Stromal cell of bone marrow (primary cell): ENCODE data around the gene JTB.
"Not testable (repeated sequence)": the region's sequence is repeated elsewhere in the genome, so short reads cannot be mapped to it uniquely, and the experiment has no call there.

Experiments
- DNase-seq: peaks from one replicate; pipeline ENCODE4 v3.0.0-alpha.2; 2012; ENCODE audit warnings: low read depth

The JTB gene

DNA sequence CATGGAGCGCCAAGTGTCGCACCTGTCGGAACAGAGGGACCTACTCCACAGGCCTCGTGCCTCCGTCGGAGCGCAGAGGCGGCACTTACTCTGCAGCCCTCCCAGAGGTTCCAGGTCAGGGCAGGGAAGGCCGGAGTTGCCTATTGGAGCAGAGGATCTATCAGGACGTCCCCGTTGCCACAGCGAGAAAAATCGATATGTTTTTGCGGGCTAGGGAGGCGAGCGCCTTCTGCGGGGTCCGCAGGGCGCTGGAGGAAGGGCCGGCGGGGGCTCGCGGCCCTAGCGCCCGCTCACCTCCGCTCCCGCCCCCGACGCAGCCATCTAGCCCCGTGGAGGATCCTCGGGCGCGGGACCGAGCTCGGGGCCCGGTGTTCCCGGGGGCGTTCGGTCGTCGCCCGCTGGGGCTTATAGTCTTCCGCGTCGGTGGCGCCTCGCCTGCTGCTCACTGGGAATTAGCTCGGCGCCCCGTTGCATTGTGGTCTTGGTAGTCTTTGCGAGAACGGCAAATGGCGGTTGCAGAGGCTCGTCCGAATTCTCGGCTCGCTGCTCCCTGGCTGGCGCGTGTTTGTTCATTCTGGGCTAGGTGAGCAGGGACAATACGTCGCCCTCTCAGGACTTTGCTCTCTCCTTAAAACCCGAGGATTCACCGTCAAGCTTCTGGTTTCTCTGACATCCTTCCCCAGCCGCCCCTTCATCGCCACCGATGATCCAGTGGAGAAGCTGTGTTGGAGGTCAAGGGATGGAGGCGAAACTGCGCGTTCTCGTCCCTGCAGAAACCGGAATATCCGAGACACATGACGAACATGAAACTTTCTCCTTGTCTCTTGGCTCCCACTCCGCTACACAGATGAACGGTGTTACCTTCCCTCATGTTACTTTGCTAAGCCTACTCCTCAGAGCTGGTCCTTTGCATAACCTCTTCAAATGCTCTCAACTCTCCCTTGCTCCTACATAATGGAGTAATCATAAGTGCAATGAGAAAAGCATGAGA is at the start of gene JTB:
JTB (minus strand) TSS at position 425 of the 991 bp plus-strand sequence; CDS start at position 3, 422 bp downstream.
- peak; percentile 74 for DNase-seq

DNA sequence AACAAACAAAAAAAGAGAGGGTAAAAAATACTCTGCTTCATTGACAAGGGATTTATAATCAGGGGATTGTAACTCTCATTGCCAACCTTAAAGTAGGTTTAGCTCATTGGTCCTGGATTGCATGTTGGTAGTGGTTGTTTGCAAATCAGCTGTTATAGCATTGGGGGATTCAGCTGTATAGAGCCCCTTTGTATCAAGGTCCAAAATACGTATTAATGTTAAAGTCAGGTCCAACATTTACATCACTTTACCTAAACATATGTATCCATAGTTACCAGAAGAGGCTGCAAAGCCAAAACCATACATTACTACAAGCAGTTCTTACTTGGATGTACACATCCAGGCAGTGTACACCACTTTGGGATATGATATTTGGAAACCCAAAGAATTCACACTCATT is 42.5 kb upstream of the JTB start:
- no peak for DNase-seq

DNA sequence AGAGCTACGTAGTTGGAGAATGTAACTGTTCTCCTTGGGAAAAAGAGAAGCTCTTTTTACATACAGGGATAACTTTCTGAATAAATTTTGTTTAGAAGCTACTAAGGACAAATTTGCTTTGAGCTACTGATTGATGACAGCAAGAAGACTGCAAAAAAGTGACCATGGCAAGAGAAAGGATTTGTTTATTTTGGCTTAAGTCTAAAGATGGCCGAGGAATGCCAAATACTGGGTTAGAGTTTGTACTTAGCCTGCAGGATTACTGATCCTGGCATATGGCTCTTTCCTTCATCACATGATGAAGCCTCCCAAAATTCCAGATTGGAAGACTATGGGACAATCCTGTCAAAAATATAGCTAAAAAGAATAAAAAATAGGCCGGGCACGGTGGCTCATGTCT is 41.8 kb upstream of the JTB start:
- DNase-seq = no peak

DNA sequence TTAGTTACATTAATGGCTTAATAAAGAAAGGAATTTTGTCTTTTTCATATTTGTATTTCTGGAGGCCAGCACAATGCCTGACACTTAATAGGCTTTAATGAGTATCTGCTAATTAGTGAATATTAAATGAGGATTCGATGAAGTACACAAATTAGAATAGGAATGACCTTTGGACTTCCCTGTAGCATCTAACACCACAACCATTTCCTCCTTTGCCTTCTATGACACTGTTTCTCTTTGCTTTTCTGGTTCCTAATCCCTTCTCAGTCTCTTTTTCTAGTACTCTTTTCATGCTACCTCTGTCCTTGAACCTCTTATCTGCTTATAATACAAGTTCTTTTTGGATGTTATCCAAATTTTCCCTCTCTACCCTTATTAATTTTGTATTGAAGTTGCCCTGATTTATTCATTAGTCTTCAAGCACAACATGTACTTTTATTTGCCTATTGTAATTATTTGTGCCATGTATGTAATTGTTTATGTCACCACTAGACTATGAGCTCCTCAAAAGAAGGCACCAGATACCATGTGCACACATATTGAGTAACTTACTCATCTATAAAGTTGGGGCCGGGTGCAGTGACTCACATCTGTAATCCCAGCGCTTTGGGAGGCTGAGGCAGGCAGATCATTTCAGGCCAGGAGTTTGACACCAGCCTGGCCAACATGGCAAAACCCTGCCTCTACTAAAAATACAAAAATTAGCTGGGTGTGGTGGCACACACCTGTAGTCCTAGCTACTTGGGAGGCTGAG is 36.9 kb upstream of the JTB start:
- DNase-seq = peak; percentile 21

DNA sequence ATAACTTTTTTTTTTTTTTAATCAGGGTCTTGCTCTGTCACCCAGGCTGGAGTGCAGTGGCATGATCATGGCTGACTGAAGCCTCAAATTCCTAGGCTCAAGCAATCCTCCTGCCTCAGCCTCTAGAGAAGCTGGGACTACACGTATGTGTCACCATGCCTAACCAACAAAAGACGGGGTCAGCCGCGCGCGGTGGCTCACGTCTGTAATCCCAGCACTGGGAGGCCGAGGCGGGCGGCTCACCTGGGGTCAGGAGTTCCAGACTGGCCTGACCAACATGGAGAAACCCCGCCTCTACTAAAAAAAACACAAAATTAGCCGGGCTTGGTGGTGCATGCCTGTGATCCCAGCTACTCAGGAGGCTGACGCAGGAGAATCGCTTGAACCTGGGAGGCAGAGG is 35.1 kb upstream of the JTB start:
- DNase-seq = not testable (repeated sequence)

DNA sequence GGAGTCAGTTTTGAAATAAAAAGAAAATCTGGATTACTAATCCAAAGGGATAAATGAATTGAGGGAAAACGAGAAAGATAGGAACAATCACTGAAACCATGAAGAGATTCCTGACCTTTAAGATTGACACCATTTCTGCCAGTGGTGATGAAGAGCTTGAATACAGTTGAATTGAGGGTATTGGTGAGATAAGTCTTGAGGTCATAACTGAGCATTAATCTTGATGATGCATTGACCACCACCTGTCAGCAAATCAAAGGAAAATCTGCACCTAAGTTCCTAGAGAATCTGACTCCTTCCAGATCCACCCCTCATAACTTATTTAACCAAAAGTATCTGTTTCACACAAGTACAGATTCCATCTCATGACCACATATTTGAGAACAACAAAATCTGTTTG is 34.7 kb upstream of the JTB start:
- DNase-seq = no peak

DNA sequence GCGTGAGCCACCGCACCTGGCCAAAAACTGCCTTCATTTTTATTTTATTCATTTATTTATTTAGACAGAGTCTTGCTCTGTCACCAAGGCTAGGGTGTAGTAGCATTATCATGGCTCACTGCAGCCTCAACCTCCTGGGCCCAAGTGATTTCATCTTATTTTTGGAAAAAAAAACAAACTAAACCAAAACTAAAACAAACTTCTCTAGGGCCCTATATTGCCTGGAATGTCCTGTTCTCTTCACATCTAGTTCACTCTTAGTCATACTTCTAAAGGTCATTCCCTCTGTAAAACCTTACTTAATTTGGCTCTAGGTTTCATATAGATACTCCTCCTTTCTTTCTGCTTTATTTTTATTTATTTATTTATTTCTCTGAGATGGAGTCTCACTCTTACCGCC is 28.7 kb upstream of the JTB start:
- DNase-seq = peak; percentile 57

DNA sequence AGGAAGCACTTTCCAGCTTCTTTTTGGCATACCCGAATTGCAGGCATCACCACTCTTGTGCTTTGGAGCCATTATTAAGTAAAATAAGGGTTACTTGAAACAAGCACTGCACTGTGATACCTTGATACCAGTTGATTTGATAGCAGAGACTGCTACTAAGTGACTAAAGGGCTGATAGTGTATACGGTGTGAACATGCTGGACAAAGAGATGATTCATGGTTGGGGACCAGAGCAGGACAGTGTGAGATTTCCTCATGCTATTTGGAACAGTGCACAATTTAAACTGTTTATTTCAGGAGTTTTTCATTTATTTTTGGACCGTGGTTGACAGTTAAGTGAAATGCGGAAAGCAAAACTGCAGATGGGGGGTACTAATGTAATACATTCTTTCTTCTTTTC is 22.9 kb upstream of the JTB start:
- DNase-seq = no peak

DNA sequence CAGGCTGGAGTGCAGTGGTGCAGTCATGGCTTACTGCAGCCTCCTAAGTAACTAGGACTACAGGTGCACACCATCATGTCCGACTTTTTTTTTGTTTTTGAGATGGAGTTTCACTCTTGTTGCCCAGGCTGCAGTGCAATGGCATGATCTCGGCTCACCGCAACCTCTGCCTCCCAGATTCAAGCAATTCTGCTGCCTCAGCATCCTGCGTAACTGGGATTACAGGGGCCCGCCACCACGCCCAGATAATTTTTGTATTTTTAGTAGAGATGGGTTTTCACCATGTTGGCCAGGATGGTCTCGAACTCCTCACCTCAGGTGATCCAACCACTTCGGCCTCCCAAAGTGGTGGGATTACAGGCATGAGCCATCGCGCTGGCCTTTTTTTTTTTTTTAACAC is 19.4 kb upstream of the JTB start:
- DNase-seq = not testable (repeated sequence)

DNA sequence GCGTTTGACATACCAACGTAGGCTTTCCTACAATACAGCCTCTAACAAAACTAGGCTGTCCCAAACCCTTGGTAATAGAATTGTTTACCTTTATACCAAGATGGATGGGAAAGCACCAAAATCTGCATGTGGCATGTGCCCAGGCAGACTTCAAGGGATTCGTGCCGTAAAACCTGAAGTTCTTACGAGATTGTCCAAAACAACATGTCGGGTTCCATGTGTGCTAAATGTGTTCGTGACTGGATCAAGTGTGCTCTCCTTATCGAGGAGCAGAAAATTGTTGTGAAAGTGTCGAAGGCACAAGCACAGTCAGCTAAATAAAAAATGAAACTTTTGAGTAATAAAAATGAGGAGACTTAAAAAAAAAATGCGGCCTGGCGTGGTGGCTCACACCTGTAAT is 18.2 kb upstream of the JTB start:
- no peak for DNase-seq

DNA sequence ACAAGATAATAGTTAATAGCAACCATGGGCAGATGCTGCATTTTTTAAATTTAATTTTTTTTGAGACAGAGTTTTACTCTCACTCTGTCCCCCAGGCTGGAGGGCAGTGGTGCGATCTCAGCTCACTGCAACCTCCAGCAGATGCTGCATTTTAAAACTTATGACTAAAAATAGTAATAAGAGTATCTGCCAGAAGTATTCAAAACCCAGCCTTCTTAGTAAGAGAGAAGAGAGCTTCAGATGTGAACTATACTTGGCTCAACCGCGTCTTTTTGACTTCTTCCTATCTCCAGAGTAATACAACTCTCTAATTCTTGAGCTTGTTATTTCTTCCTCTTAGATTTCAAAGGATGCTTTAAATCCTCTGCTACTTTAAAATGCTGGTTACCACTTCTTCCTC is 17.7 kb upstream of the JTB start:
- no peak for DNase-seq

DNA sequence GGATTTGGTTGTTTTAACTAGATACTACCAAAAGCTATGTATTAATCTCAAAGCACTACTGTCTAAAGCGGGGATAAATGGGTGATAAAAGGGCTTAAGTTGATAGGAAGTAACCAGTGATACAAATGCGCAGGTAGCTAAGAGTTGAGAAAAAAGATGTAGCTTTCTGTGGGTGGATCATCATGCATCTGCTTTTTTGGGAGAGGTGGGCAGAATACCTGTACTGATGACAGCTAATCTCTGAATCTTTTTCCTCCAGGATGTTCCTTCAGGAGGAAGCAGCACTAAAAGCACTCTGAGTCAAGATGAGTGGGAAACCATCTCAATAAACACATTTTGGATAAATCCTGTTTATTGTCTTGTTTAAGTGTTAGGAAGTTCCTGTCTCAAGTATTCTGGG is 14.3 kb upstream of the JTB start:
- DNase-seq = no peak

DNA sequence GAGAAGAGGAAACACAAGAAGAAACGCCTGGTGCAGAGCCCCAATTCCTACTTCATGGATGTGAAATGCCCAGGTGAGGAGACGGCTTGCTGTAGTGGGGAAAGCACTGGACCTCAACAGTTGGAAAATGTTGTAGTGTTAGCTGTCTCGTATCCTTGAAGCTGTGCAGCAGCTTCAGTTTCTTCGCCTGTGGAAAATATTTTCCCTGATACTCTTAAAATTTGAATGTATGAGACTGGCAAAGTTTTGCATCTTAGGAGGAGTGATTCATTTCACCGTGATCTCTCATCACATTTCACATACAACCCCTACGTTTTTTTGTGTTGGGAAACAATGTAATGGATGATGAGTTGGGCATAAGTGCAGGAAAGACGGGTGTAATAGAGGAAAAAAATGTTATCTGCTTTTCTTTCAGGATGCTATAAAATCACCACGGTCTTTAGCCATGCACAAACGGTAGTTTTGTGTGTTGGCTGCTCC is 13.7 kb upstream of the JTB start:
- DNase-seq = no peak

DNA sequence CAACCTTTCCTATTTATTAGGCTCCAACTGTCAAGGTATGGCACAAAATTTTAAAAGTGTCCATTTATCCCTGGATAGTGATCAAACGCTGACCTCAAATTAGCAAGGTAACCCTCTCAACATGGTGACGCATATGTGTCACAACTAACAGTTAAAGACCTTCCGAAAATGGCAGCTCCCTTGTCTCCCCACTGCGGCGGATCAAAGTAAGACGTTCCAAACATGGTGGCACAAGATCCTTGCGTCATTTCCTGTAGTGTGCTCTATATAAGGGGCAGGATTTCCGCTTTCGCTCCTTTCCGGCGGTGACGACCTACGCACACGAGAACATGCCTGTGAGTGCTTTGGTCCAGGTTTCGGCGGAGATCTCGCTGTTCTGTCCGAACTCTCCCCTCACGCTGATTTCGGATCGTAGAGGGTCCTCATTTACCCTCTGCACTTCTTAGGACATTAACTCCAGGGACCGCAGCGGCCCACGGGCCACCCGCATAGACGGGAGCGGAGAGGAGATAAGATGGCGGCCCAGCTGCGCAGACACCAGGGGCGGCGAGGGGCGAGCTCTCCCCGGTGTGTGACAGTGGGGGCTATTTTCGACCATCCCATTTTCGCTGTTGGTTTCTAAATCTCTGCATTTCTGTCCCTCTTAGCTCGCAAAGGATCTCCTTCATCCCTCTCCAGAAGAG is 13.1 kb upstream of the JTB start, which contains the start of gene RPS27:
RPS27 (plus strand) TSS at position 295 of the 683 bp plus-strand sequence; CDS start at position 330, 35 bp downstream.
- peak; percentile 97 for DNase-seq

DNA sequence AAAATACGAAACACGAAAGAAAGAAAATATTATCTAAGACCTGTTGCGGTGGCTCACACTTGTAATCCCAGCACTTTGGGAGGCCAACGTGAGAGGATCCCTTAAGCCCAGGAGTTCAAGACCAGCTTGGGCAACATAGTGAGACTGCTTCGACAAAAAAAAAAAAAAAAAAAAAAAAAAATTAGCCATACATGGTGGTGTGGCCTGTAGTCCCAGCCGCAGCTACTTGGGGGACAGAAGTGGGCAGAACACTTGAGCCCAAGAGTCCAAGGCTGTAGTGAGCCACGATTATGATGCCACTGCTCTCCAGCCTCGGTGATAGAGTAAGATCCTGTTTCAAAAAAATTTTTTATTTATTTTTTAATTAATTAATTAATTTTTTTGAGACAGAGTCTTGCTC is 10.1 kb upstream of the JTB start:
- no peak for DNase-seq

DNA sequence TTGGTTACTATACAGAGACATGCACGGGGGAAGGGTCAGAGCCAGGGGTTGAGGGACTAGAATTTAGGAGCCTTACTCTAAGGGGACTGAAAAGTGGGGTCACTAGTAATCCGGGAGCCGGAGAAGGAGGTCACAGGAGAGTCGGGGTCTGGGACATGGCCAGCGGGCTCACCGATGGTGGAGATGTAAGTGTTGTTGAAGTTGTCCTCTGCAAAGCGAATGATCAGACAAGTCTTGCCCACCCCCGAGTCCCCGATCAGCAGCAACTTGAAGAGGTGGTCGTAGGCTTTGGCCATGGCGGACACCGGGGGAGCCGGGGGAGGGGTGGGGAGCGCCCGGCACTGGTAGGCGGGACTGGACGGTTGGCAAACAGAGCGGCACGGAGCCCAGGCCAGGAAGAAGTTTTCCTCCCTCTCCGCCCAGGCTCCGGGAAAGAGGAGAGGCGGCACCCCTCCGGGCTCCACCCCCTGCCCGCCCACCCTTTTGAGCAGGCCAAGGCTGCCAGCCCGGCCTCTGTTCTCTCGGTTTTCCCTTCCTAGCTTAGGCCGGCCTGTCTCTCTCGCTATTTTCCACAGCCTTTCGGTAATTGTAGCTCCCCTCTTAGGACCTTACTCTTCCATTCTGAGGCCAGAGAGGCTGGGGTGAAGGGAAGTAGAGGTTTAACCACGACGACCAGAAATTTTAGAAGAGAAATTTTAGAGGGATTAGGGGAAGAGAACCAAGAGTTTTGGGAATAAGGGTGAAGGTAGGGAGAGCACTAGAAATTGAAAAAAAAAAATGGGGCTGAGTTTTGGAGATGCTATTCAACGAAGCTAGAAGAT is 8.7 kb upstream of the JTB start, which contains the start of gene RAB13:
RAB13 (minus strand) TSS at position 399 of the 821 bp plus-strand sequence; CDS start at position 296, 103 bp downstream.
- peak; percentile 86 for DNase-seq

DNA sequence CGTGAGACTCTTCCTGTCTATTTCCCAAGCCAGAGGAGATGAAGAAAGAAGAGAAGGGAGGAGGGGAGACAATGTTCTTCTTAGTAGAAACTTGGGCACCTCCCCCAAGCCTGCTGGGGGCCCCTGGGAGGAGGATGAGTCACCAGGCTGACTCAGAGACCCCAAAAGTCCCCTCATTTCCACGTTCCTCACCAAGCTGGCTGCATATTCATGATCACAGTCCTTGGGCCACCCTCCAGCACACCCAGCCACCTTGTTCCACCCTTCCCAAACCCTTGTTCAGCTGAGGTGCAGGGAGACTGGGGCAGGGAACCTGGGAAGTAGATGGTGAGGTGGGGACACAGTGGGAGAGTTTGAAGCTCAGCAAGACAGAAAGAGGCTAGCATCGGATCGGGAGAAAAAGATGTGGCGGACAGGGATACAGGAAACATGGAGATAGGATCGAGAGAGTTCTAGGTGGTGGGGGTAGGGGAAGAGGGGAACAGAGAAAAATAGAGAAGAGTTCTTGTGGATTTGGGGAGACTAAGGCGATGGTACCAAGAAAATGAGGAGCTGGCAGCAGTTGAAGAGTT is 8.0 kb upstream of the JTB start:
- DNase-seq = peak; percentile 73

DNA sequence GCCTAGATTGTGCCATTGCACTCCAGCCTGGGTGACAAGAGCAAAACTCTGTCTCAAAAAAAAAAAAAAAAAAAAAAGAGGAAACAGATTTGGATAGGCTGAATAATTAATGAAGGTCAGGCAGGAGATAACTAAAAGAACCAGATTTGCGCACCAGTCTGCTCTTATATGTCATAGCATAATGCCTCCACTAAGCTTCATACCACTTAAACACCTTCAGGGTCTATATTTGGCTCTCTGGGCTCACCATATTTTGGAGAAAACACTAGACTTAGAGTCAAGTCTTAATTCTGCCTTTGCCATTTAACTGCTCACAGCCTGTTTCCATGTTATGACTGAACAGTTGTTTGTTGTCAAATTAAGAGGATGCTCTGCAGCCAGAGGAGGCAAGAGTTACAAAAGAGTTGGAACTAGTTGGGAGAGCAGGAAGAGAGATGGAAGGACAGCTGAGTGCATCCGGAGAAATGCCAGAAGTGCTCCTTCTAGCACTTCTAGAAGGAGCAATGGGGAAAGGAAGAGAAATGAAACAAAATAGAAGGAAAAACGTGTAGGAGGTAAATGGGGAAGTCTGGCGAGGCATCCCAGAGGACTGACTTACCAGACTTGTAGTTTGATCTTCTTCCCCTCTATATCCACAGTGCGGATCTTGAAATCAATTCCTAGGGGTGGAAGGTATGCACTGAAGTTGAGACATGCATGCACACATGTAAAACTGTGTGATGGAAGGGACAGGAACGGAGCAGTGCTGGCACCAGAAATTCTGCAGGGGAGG is 6.8 kb upstream of the JTB start:
- DNase-seq = no peak

DNA sequence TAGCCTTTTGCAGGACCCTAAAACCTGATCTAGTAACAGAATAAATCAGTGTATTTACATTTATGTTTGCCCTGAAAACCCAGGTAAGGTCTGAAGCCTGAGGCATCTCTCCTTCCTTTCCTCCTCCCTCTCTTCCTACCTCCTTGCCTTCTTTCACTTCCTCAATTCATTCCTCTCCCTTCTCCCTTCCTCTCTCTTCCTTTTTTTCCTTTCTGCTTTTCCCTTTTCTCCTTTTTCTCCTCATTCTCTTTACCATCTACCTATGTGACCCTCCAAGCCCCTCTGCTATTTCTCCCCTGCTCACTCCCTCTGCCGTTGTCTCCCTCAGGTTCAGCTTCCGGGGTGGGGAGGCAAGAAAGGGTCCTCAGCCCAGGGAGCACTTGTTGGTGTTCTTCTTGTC is 4.3 kb upstream of the JTB start:
- not testable (repeated sequence) for DNase-seq

DNA sequence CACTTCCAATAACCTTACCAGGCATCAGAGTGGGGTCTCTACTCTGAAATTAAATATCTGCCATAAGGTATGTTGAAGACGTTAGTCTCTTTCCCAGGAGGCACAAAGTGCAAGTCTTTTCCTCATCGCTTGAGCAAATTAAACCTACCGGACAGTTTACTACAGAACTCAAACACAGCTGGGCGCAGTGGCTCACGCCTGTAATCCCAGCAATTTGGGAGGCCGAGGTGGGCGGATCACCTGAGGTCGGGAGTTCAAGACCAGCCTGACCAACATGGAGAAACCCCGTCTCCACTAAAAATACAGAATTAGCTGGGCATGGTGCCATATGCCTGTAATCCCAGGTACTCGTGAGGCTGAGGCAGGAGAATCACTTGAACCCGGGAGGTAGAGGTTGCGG is 1.6 kb upstream of the JTB start:
- not testable (repeated sequence) for DNase-seq
